Activated T-cell treated with anti-CD3 and anti-CD28 coated beads, Interleukin-2, amount 50 U/mL, for 72 hours (primary cell): ENCODE results near the gene KLK10. TPM values are rescaled to one million over a fixed set of nuclear protein-coding genes. Genes with fewer than 3 reads are reported as not detected.
A peak's percentile ranks its signal among the peaks of the same experiment; 100 is the strongest.

Source experiments
- ATAC-seq, 2 donors: fragments of 150-1000 bp; cut with Tn5 transposase; replicated peaks in 1 of 2; 2 replicates each; pipeline ENCODE4 v1.10.0; 2021; ENCODE audit warnings: moderate library complexity in 2 of 2, mild to moderate bottlenecking in 1 of 2
- DNase-seq, 2 donors: peaks; one replicate each; pipeline ENCODE4 v3.0.0; 2021 to 2022; ENCODE audit warnings: mixed read lengths in 1 of 2
- H3K27ac Mint-ChIP-seq: one replicate; pipeline ENCODE4 v1.8.0; 2022; ENCODE audit warnings: mild to moderate bottlenecking, moderate library complexity, mixed read lengths
- H3K27me3 Mint-ChIP-seq: one replicate; pipeline ENCODE4 v1.8.0; 2022; ENCODE audit warnings: low read depth, mixed read lengths
- H3K36me3 Mint-ChIP-seq, 2 donors: one replicate each; pipeline ENCODE4 v1.8.0; 2022; ENCODE audit warnings: mixed read lengths in 2 of 2, mild to moderate bottlenecking in 1 of 2; ENCODE audit not compliant: insufficient read depth in 2 of 2
- H3K4me1 Mint-ChIP-seq: one replicate; pipeline ENCODE4 v1.8.0; 2022; ENCODE audit warnings: low read depth, mixed read lengths
- H3K4me3 Mint-ChIP-seq, 2 donors: one replicate each; pipeline ENCODE4 v1.8.0; 2022; ENCODE audit warnings: mild to moderate bottlenecking in 2 of 2, mixed read lengths in 2 of 2, moderate library complexity in 2 of 2
- H3K9me3 Mint-ChIP-seq, 2 donors: one replicate each; pipeline ENCODE4 v1.8.0; 2022; ENCODE audit warnings: mixed read lengths in 2 of 2
- total RNA-seq, 2 donors: library from RNA; stranded (reverse); gene quantifications; one replicate each; pipeline ENCODE4 v1.2.3, GENCODE V29; 2022

The KLK10 gene
- total RNA-seq, 2 donors from 2014 or later, result not detected

GRCh38 chr19:51022526-51022925 is 3.0 kb upstream of the KLK10 start:
- Mint-ChIP-seq H3K9me3 (no peaks in the 10 kb centered on the region), H3K27me3 (peaks cover 40% of the 10 kb centered on the region), H3K36me3 (peaks cover 3% of the 10 kb centered on the region in 2 donors), H3K4me3 (no peak overlapping the region), H3K27ac (no peak overlapping the region), H3K4me1 (peaks cover 13% of the 10 kb centered on the region)
- DNase-seq (no peak), ATAC-seq (no peak)

DNA sequence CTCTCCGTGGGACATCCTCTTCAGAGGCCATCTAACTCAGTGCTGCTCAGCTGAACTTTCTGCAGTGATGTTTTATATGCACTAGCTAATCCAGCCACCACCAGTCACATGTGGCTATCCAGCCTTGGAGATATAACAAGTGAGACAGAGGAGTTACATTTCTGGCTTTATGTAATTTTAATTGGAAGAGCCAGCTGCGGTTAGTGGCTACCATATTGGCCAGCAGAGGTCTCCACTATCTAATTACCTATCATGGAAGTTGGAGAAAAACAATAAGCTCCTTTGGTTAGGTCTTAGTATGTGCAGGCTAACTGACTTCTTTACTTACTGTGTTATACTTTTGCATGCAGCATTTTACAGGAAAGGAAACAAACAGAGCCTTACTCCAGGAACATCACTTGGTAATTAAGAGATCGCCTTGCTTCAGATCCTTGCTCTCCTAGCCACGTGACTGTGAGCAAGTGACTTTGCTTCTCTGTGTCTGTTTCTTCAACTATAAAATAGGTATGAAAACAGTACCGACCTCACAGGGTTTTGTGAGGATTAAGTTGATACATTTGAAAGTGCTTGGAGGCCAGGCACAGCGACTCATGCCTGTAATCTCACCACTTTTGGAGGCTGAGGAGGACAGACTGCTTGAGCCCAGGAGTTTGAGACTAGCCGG is 1.6 kb upstream of the KLK10 start:
- Mint-ChIP-seq H3K4me3 (no peak overlapping the region), H3K36me3 (peaks cover 3% of the 10 kb centered on the region in 2 donors), H3K4me1 (peaks cover 21% of the 10 kb centered on the region), H3K27me3 (peaks cover 43% of the 10 kb centered on the region), H3K9me3 (no peaks in the 10 kb centered on the region), H3K27ac (no peak overlapping the region)
- DNase-seq (no peak), ATAC-seq (no peak)

GRCh38 chr19:51018745-51019543 is 565 bp downstream of the KLK10 start:
- Mint-ChIP-seq H3K36me3 (peaks cover 3 to 5% of the 10 kb centered on the region in 2 donors), H3K27me3 (peaks cover 64% of the 10 kb centered on the region), H3K27ac (no peak overlapping the region), H3K4me1 (peaks cover 21% of the 10 kb centered on the region), H3K4me3 (peak overlapping the region; percentile 83 to 94), H3K9me3 (no peaks in the 10 kb centered on the region)
- ATAC-seq (no peak), DNase-seq (no peak)

DNA sequence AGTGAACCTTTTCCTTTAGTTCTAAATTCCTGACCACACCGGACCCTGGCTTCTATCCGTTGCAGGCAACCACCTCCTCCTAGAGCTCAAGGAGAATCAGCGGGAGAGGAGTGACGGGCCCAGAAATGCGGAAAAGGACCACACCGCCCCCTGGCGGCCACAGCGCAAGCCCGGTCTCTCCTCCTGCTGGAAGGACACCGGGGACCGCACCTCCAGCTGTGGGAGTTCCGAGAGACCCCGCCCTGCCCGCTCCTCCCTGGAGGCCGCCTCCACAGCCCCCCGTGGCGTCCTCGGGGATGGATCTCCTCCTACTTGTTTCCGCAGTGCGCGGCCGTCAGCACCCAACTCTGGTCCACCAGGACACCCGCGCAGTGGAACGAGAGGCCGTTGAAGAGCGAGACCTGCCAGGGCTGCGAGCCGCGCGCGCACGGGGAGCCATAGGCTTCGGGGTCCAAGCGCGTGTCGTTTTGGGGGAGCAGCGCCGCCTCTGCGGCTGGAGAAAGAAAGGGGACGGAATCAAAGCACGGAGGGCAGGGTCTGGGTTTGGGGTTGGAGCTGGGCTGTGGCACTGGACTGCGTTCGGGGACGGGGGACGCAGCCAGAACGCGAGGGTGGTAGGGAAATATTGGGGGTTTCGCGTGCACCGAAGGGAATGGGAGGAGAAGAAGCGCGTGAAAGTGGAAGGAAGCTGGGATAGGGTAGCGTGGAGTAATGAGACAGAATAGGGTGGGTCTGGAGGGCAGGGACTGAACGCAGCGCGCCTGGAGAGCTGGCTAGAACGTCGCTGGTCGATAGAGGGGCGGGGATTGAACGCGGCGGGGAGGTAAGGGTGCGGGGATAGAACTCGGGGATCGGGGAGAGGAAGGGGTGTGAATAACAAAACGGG is 2.5 kb downstream of the KLK10 start:
- peaks cover 3 to 5% of the 10 kb centered on the region in 2 donors for H3K36me3 Mint-ChIP-seq
- peak overlapping the region; percentile 50 to 70 for H3K4me3 Mint-ChIP-seq
- peaks cover 72% of the 10 kb centered on the region for H3K27me3 Mint-ChIP-seq
- no peak overlapping the region for H3K27ac Mint-ChIP-seq
- peak; percentile 31 to 65 for DNase-seq
- no peaks in the 10 kb centered on the region for H3K9me3 Mint-ChIP-seq
- peak in 1 of 2 donors; percentile 49 for ATAC-seq
- peaks cover 21% of the 10 kb centered on the region for H3K4me1 Mint-ChIP-seq

- Mint-ChIP-seq H3K9me3 (no peaks in the 10 kb centered on the region), H3K4me1 (peaks cover 21% of the 10 kb centered on the region), H3K4me3 (no peak overlapping the region), H3K27me3 (peaks cover 72% of the 10 kb centered on the region), H3K36me3 (peaks cover 3 to 5% of the 10 kb centered on the region in 2 donors), H3K27ac (no peak overlapping the region)
- ATAC-seq, result no peak
- DNase-seq, result no peak
These were observed 3.7 kb downstream of the KLK10 start for GRCh38 chr19:51015691-51016267.

DNA sequence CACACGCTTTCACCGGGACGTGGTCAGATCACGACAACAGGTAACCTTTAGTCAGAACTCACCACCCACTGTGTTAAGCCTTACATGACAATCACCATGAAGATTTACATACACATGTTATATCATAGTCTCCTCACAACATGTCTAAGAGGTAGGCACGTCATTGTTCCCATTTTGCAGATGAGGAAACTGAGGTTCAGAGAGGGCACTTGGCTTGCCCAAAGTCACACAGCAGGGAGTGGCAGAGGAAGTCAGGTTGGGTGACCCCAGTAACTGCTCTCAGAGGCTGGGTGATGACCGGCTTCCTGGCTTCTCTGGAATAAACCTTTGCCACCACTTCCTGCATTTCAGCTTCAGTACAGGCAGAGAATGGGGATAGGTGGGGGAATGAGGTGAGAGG is 5.3 kb downstream of the KLK10 start:
- Mint-ChIP-seq H3K27ac (no peak overlapping the region), H3K9me3 (no peaks in the 10 kb centered on the region), H3K36me3 (peaks cover 3 to 5% of the 10 kb centered on the region in 2 donors), H3K4me1 (peaks cover 21% of the 10 kb centered on the region), H3K27me3 (peaks cover 66% of the 10 kb centered on the region), H3K4me3 (no peak overlapping the region)
- no peak for DNase-seq
- ATAC-seq, result no peak

DNA sequence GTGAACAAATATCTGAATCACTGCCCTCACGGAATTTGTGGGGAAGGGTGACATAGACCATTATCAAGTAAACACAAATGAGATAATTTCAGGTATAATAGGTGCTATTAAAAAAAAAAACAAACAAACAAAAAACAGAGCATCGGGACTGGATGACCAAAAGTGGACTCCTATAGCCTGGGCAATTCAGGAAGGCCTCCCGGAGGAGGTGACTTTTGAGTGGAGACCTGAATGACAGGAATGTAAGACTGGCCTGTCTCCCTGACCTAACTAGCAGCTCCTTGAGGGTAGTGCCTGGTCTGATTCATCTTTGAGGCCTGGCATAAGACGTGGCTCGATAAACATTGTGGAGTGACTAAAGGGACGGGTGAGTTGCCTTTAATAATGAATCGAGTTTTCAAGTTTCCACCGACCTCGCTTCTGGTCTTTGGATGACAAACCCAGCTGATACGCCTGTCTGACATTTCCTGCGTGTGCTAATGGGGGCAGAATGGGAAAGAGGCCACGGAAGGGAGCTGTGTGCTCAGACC is 6.8 kb downstream of the KLK10 start:
- DNase-seq (no peak), ATAC-seq (no peak)
- peaks cover 0 to 2% of the 10 kb centered on the region in 2 donors for H3K36me3 Mint-ChIP-seq
- H3K4me3 Mint-ChIP-seq, result no peak overlapping the region
- H3K9me3 Mint-ChIP-seq, result no peaks in the 10 kb centered on the region
- peaks cover 10% of the 10 kb centered on the region for H3K4me1 Mint-ChIP-seq
- H3K27ac Mint-ChIP-seq, result no peak overlapping the region
- H3K27me3 Mint-ChIP-seq, result peaks cover 55% of the 10 kb centered on the region

DNA sequence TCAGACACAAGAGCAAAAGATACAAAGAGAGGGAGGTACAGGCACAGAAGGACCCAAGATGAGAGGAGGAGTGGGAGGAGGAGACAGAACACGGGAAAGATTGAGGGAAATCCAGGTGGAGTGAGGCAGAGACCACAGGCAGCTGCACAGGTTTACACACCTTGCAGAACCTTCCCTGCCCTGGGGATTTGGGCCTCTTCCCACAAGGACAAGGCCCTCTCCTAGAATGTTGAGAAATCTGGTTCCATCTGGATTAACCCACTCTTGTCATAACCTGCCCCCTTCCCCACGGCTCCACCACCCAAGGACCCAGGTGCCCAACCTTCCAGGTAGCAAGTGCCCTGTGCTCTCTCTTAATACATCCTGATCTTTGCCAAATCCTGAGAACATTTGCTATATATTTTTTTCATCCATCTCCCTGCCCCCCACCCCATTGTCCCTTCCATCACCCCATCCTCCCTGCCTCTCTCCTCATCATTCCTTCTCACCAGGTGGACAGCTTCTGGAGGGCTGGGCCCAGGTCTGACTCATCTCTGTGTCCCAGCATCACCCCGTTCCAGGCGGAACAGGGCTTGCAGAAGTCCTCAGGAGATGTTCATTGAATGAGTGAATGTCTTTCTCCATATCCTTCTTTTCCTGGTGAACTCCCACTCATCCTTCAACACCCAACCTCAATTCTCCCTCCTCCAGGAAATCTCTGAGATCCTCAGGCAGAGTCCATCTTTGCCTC is 9.3 kb downstream of the KLK10 start:
- H3K4me1 Mint-ChIP-seq, result no peaks in the 10 kb centered on the region
- H3K4me3 Mint-ChIP-seq, result no peak overlapping the region
- peaks cover 30% of the 10 kb centered on the region for H3K27me3 Mint-ChIP-seq
- no peak overlapping the region for H3K27ac Mint-ChIP-seq
- no peak for DNase-seq
- H3K9me3 Mint-ChIP-seq, result no peaks in the 10 kb centered on the region
- no peak for ATAC-seq
- H3K36me3 Mint-ChIP-seq, result no peaks in the 10 kb centered on the region

GRCh38 chr19:51009061-51009891 is 10.2 kb downstream of the KLK10 start:
- DNase-seq (no peak), ATAC-seq (no peak)
- Mint-ChIP-seq H3K4me1 (no peaks in the 10 kb centered on the region), H3K36me3 (no peaks in the 10 kb centered on the region), H3K9me3 (no peaks in the 10 kb centered on the region), H3K27ac (no peak overlapping the region), H3K4me3 (no peak overlapping the region), H3K27me3 (peaks cover 20% of the 10 kb centered on the region)

DNA sequence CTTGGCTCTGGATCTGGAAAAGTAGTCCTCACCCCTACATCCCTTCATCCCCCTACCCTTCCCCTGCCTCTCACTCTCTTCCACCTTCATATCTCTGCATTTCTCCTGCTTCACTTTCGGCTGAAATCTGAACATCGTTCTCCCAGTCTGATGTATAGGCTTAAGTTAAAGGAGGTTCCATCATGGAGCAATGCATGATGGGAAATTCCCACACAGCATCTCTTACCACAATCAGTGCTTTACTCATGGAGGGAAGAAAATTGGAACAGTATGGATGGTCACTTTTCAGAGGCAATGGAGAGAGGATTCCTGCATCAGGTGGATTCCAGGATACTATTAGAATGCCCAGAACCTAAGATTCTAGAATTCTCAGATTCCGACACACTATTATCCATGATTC is 12.0 kb downstream of the KLK10 start:
- Mint-ChIP-seq H3K4me3 (no peak overlapping the region), H3K36me3 (no peaks in the 10 kb centered on the region), H3K27ac (no peak overlapping the region), H3K27me3 (peaks cover 13% of the 10 kb centered on the region), H3K4me1 (no peaks in the 10 kb centered on the region), H3K9me3 (no peaks in the 10 kb centered on the region)
- ATAC-seq (no peak), DNase-seq (no peak)

GRCh38 chr19:51006406-51006805 is 13.1 kb downstream of the KLK10 start:
- H3K9me3 Mint-ChIP-seq, result no peaks in the 10 kb centered on the region
- H3K27ac Mint-ChIP-seq, result no peak overlapping the region
- no peaks in the 10 kb centered on the region for H3K36me3 Mint-ChIP-seq
- ATAC-seq (no peak), DNase-seq (no peak)
- H3K27me3 Mint-ChIP-seq, result peaks cover 24% of the 10 kb centered on the region
- H3K4me3 Mint-ChIP-seq, result no peak overlapping the region
- H3K4me1 Mint-ChIP-seq, result no peaks in the 10 kb centered on the region
